Activated T-cell treated with anti-CD3 and anti-CD28 coated beads, Interleukin-2, amount 50 U/mL, for 72 hours (primary cell): ENCODE data around the gene PRR5. TPM values are rescaled to one million over a fixed set of nuclear protein-coding genes. Genes with fewer than 3 reads are reported as not detected.

Source experiments
- ATAC-seq, 2 donors: fragments of 150-1000 bp; cut with Tn5 transposase; replicated peaks in 1 of 2; 2 replicates each; pipeline ENCODE4 v1.10.0; 2021; ENCODE audit warnings: moderate library complexity in 2 of 2, mild to moderate bottlenecking in 1 of 2
- DNase-seq, 2 donors: peaks; one replicate each; pipeline ENCODE4 v3.0.0; 2021 to 2022; ENCODE audit warnings: mixed read lengths in 1 of 2
- H3K27ac Mint-ChIP-seq: one replicate; pipeline ENCODE4 v1.8.0; 2022; ENCODE audit warnings: mild to moderate bottlenecking, moderate library complexity, mixed read lengths
- H3K27me3 Mint-ChIP-seq: one replicate; pipeline ENCODE4 v1.8.0; 2022; ENCODE audit warnings: low read depth, mixed read lengths
- H3K36me3 Mint-ChIP-seq, 2 donors: one replicate each; pipeline ENCODE4 v1.8.0; 2022; ENCODE audit warnings: mixed read lengths in 2 of 2, mild to moderate bottlenecking in 1 of 2; ENCODE audit not compliant: insufficient read depth in 2 of 2
- H3K4me1 Mint-ChIP-seq: one replicate; pipeline ENCODE4 v1.8.0; 2022; ENCODE audit warnings: low read depth, mixed read lengths
- H3K4me3 Mint-ChIP-seq, 2 donors: one replicate each; pipeline ENCODE4 v1.8.0; 2022; ENCODE audit warnings: mild to moderate bottlenecking in 2 of 2, mixed read lengths in 2 of 2, moderate library complexity in 2 of 2
- H3K9me3 Mint-ChIP-seq, 2 donors: one replicate each; pipeline ENCODE4 v1.8.0; 2022; ENCODE audit warnings: mixed read lengths in 2 of 2
- total RNA-seq, 2 donors: library from RNA; stranded (reverse); gene quantifications; one replicate each; pipeline ENCODE4 v1.2.3, GENCODE V29; 2022

Gene PRR5
- total RNA-seq, 2 donors from 2014 or later = 11.7 to 12.0 TPM

GRCh38 chr22:44705022-44705297, 3.0 kb downstream of the PRR5 start:
- DNase-seq (no peak), ATAC-seq (no peak)
- no peaks in the 10 kb centered on the region for H3K9me3 Mint-ChIP-seq
- no peaks in the 10 kb centered on the region for H3K36me3 Mint-ChIP-seq
- H3K27ac Mint-ChIP-seq = no peak overlapping the region
- no peak overlapping the region for H3K4me3 Mint-ChIP-seq
- H3K4me1 Mint-ChIP-seq = peaks cover 20% of the 10 kb centered on the region
- no peaks in the 10 kb centered on the region for H3K27me3 Mint-ChIP-seq

GRCh38 chr22:44706488-44706887, 4.5 kb downstream of the PRR5 start:
- Mint-ChIP-seq H3K9me3 (no peaks in the 10 kb centered on the region), H3K4me3 (no peak overlapping the region), H3K27me3 (no peaks in the 10 kb centered on the region), H3K4me1 (peaks cover 22% of the 10 kb centered on the region), H3K36me3 (no peaks in the 10 kb centered on the region), H3K27ac (no peak overlapping the region)
- ATAC-seq (no peak), DNase-seq (no peak)

- no peak overlapping the region for H3K27ac Mint-ChIP-seq
- H3K4me3 Mint-ChIP-seq = no peak overlapping the region
- H3K4me1 Mint-ChIP-seq = peaks cover 23% of the 10 kb centered on the region
- no peak for ATAC-seq
- H3K27me3 Mint-ChIP-seq = no peaks in the 10 kb centered on the region
- H3K36me3 Mint-ChIP-seq = no peaks in the 10 kb centered on the region
- H3K9me3 Mint-ChIP-seq = no peaks in the 10 kb centered on the region
- no peak for DNase-seq
Observed at GRCh38 chr22:44707178-44707577, 5.2 kb downstream of the PRR5 start.

- ATAC-seq (no peak), DNase-seq (no peak)
- H3K4me1 Mint-ChIP-seq = peaks cover 26% of the 10 kb centered on the region
- no peak overlapping the region for H3K27ac Mint-ChIP-seq
- no peaks in the 10 kb centered on the region for H3K36me3 Mint-ChIP-seq
- no peaks in the 10 kb centered on the region for H3K27me3 Mint-ChIP-seq
- H3K4me3 Mint-ChIP-seq = no peak overlapping the region
- no peaks in the 10 kb centered on the region for H3K9me3 Mint-ChIP-seq
Observed at GRCh38 chr22:44707752-44708151, 5.7 kb downstream of the PRR5 start.

- Mint-ChIP-seq H3K9me3 (no peaks in the 10 kb centered on the region), H3K36me3 (no peaks in the 10 kb centered on the region), H3K4me1 (peaks cover 18% of the 10 kb centered on the region), H3K4me3 (peak overlapping the region; percentile 65 to 78), H3K27ac (no peak overlapping the region), H3K27me3 (no peaks in the 10 kb centered on the region)
- DNase-seq (peak in 1 of 2 donors; percentile 20), ATAC-seq (peak; percentile 26 to 27)
Observed at GRCh38 chr22:44709881-44710392, 7.9 kb downstream of the PRR5 start.

- DNase-seq (peak; percentile 58 to 61), ATAC-seq (peak; percentile 84 to 87)
- H3K36me3 Mint-ChIP-seq = no peaks in the 10 kb centered on the region
- H3K27ac Mint-ChIP-seq = peak overlapping the region; percentile 82
- no peaks in the 10 kb centered on the region for H3K9me3 Mint-ChIP-seq
- peak overlapping the region; percentile 65 to 78 for H3K4me3 Mint-ChIP-seq
- H3K4me1 Mint-ChIP-seq = peaks cover 14% of the 10 kb centered on the region
- no peaks in the 10 kb centered on the region for H3K27me3 Mint-ChIP-seq
Observed at GRCh38 chr22:44710474-44711240, 8.7 kb downstream of the PRR5 start.

- Mint-ChIP-seq H3K9me3 (no peaks in the 10 kb centered on the region), H3K27me3 (no peaks in the 10 kb centered on the region), H3K4me3 (no peak overlapping the region), H3K27ac (no peak overlapping the region), H3K36me3 (no peaks in the 10 kb centered on the region), H3K4me1 (peaks cover 14% of the 10 kb centered on the region)
- ATAC-seq (no peak), DNase-seq (no peak)
Observed at GRCh38 chr22:44711241-44711560, 9.2 kb downstream of the PRR5 start.

GRCh38 chr22:44711690-44712555, 9.9 kb downstream of the PRR5 start:
- Mint-ChIP-seq H3K36me3 (no peaks in the 10 kb centered on the region), H3K4me3 (no peak overlapping the region), H3K9me3 (no peaks in the 10 kb centered on the region), H3K27me3 (no peaks in the 10 kb centered on the region), H3K27ac (no peak overlapping the region), H3K4me1 (peaks cover 14% of the 10 kb centered on the region)
- ATAC-seq (no peak), DNase-seq (no peak)

- no peak for ATAC-seq
- Mint-ChIP-seq H3K36me3 (no peaks in the 10 kb centered on the region), H3K4me3 (no peak overlapping the region), H3K27me3 (no peaks in the 10 kb centered on the region), H3K27ac (no peak overlapping the region), H3K9me3 (no peaks in the 10 kb centered on the region), H3K4me1 (peaks cover 14% of the 10 kb centered on the region)
- DNase-seq = no peak
Observed at GRCh38 chr22:44712962-44713361, 11.0 kb downstream of the PRR5 start.

- Mint-ChIP-seq H3K36me3 (no peaks in the 10 kb centered on the region), H3K9me3 (no peaks in the 10 kb centered on the region), H3K27me3 (no peaks in the 10 kb centered on the region), H3K4me1 (peaks cover 14% of the 10 kb centered on the region), H3K4me3 (no peak overlapping the region), H3K27ac (no peak overlapping the region)
- DNase-seq (no peak), ATAC-seq (no peak)
Observed at GRCh38 chr22:44714703-44715350, 12.8 kb downstream of the PRR5 start.

- peak; percentile 52 to 86 for ATAC-seq
- DNase-seq = no peak
- Mint-ChIP-seq H3K27ac (peak overlapping the region; percentile 68), H3K36me3 (no peaks in the 10 kb centered on the region), H3K4me1 (no peaks in the 10 kb centered on the region), H3K4me3 (no peak overlapping the region), H3K27me3 (no peaks in the 10 kb centered on the region), H3K9me3 (no peaks in the 10 kb centered on the region)
Observed at GRCh38 chr22:44718418-44718817, 16.4 kb downstream of the PRR5 start.

GRCh38 chr22:44719586-44720368, 17.8 kb downstream of the PRR5 start:
- Mint-ChIP-seq H3K4me1 (no peaks in the 10 kb centered on the region), H3K27ac (no peak overlapping the region), H3K9me3 (no peaks in the 10 kb centered on the region), H3K4me3 (no peak overlapping the region), H3K36me3 (no peaks in the 10 kb centered on the region), H3K27me3 (no peaks in the 10 kb centered on the region)
- ATAC-seq (no peak), DNase-seq (no peak)

- Mint-ChIP-seq H3K36me3 (no peaks in the 10 kb centered on the region), H3K4me3 (no peak overlapping the region), H3K4me1 (no peaks in the 10 kb centered on the region), H3K9me3 (no peaks in the 10 kb centered on the region), H3K27ac (no peak overlapping the region), H3K27me3 (no peaks in the 10 kb centered on the region)
- ATAC-seq (no peak), DNase-seq (no peak)
Observed at GRCh38 chr22:44721213-44721612, 19.2 kb downstream of the PRR5 start.
